ENCODE results near the gene RNPEP. TPM values are rescaled to one million over a fixed set of nuclear protein-coding genes. Genes with fewer than 3 reads are reported as not detected.

Gene RNPEP
- total and polyA plus RNA-seq, 2 of the 13 experiments (the other 11 are each of a cell fraction or from before 2014, with no cell fraction given) = 20.6 to 38.4 TPM

DNA sequence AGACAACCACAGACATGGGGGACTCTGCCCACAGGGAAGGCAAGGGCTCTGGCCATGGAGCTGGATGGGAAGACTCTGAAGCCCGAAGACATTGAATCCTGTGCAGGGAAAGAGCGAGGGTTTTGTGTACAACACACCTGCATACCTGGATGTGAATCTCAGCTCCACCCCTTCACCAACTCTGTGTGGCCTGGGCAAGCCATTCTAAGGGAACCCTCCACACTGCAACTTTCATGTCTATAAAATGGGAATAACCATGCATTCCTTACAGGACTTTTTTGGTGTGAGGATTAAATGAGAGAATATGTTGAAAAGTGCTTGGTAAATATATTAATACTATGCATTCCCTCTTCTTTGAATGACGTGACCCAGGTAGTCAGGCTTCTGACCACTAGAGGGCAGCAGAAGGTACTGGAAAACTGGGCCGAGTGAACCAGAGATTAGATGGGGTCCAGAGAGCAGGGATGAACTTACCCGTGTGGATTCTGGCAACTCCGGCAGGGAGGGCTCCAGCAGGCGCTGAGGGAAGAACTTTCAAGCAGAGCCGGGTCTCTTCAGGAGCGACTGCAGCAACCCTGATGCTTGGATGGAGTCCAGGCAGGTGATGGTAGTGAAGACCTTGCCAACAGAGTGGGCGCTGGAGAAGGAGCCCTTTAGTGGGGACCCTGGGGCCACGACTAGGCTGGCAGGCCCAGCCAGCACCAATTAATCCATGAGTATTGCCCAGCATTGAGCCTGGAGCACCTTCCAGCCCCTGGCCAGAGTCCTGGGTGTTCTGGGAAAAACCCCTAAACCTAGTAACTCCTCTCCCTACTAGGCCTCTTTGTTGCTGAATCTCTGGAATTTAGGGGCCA, 27.1 kb downstream of the RNPEP start (continued):
- TF ChIP-seq, protein P1, sequence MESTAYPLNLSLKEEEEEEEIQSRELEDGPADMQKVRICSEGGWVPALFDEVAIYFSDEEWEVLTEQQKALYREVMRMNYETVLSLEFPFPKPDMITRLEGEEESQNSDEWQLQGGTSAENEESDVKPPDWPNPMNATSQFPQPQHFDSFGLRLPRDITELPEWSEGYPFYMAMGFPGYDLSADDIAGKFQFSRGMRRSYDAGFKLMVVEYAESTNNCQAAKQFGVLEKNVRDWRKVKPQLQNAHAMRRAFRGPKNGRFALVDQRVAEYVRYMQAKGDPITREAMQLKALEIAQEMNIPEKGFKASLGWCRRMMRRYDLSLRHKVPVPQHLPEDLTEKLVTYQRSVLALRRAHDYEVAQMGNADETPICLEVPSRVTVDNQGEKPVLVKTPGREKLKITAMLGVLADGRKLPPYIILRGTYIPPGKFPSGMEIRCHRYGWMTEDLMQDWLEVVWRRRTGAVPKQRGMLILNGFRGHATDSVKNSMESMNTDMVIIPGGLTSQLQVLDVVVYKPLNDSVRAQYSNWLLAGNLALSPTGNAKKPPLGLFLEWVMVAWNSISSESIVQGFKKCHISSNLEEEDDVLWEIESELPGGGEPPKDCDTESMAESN (CRISPR knock-in tag; conservative IDR thresholded peaks at IDR 0.05) = no peak
- TF ChIP-seq RXRB (CRISPR knock-in tag; IDR thresholded peaks at IDR 0.05; ENCODE audit: borderline replicate concordance) (0 out of 2 replicates have a peak, but pooled peaks have one; percentile 28), ZNF878 (CRISPR knock-in tag; IDR thresholded peaks at IDR 0.05) (no peak), POLR2AphosphoS2 (IDR thresholded peaks at IDR 0.05; ENCODE audit: low read depth, low read length) (no peak), ZNF562 (CRISPR knock-in tag; IDR thresholded peaks at IDR 0.05; ENCODE audit: borderline replicate concordance) (no peak), SIX1 (CRISPR knock-in tag; IDR thresholded peaks at IDR 0.05; ENCODE audit: borderline replicate concordance) (no peak), ZNF552 (CRISPR knock-in tag; IDR thresholded peaks at IDR 0.05; ENCODE audit: borderline replicate concordance) (no peak), ZNF235 (CRISPR knock-in tag; IDR thresholded peaks at IDR 0.05; ENCODE audit: borderline replicate concordance) (no peak)
- TF ChIP-seq, protein P2, sequence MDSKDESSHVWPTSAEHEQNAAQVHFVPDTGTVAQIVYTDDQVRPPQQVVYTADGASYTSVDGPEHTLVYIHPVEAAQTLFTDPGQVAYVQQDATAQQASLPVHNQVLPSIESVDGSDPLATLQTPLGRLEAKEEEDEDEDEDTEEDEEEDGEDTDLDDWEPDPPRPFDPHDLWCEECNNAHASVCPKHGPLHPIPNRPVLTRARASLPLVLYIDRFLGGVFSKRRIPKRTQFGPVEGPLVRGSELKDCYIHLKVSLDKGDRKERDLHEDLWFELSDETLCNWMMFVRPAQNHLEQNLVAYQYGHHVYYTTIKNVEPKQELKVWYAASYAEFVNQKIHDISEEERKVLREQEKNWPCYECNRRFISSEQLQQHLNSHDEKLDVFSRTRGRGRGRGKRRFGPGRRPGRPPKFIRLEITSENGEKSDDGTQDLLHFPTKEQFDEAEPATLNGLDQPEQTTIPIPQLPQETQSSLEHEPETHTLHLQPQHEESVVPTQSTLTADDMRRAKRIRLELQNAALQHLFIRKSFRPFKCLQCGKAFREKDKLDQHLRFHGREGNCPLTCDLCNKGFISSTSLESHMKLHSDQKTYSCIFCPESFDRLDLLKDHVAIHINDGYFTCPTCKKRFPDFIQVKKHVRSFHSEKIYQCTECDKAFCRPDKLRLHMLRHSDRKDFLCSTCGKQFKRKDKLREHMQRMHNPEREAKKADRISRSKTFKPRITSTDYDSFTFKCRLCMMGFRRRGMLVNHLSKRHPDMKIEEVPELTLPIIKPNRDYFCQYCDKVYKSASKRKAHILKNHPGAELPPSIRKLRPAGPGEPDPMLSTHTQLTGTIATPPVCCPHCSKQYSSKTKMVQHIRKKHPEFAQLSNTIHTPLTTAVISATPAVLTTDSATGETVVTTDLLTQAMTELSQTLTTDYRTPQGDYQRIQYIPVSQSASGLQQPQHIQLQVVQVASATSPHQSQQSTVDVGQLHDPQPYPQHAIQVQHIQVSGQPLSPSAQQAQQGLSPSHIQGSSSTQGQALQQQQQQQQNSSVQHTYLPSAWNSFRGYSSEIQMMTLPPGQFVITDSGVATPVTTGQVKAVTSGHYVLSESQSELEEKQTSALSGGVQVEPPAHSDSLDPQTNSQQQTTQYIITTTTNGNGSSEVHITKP (CRISPR knock-in tag; IDR thresholded peaks at IDR 0.05; ENCODE audit: low read depth) = 0 out of 2 replicates have a peak, but pooled peaks have one; percentile 20
- TF ChIP-seq, protein P3, sequence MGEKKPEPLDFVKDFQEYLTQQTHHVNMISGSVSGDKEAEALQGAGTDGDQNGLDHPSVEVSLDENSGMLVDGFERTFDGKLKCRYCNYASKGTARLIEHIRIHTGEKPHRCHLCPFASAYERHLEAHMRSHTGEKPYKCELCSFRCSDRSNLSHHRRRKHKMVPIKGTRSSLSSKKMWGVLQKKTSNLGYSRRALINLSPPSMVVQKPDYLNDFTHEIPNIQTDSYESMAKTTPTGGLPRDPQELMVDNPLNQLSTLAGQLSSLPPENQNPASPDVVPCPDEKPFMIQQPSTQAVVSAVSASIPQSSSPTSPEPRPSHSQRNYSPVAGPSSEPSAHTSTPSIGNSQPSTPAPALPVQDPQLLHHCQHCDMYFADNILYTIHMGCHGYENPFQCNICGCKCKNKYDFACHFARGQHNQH (CRISPR knock-in tag; IDR thresholded peaks at IDR 0.05) = no peak
- TF ChIP-seq, protein P4, sequence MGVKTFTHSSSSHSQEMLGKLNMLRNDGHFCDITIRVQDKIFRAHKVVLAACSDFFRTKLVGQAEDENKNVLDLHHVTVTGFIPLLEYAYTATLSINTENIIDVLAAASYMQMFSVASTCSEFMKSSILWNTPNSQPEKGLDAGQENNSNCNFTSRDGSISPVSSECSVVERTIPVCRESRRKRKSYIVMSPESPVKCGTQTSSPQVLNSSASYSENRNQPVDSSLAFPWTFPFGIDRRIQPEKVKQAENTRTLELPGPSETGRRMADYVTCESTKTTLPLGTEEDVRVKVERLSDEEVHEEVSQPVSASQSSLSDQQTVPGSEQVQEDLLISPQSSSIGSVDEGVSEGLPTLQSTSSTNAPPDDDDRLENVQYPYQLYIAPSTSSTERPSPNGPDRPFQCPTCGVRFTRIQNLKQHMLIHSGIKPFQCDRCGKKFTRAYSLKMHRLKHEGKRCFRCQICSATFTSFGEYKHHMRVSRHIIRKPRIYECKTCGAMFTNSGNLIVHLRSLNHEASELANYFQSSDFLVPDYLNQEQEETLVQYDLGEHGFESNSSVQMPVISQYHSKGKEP (CRISPR knock-in tag; IDR thresholded peaks at IDR 0.05) = no peak
- TF ChIP-seq, protein P5, sequence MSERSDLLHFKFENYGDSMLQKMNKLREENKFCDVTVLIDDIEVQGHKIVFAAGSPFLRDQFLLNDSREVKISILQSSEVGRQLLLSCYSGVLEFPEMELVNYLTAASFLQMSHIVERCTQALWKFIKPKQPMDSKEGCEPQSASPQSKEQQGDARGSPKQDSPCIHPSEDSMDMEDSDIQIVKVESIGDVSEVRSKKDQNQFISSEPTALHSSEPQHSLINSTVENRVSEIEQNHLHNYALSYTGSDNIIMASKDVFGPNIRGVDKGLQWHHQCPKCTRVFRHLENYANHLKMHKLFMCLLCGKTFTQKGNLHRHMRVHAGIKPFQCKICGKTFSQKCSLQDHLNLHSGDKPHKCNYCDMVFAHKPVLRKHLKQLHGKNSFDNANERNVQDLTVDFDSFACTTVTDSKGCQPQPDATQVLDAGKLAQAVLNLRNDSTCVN (CRISPR knock-in tag; IDR thresholded peaks at IDR 0.05; ENCODE audit: borderline replicate concordance) = no peak
- TF ChIP-seq, protein P6, sequence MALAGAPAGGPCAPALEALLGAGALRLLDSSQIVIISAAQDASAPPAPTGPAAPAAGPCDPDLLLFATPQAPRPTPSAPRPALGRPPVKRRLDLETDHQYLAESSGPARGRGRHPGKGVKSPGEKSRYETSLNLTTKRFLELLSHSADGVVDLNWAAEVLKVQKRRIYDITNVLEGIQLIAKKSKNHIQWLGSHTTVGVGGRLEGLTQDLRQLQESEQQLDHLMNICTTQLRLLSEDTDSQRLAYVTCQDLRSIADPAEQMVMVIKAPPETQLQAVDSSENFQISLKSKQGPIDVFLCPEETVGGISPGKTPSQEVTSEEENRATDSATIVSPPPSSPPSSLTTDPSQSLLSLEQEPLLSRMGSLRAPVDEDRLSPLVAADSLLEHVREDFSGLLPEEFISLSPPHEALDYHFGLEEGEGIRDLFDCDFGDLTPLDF (CRISPR knock-in tag; IDR thresholded peaks at IDR 0.05) = no peak
- TF ChIP-seq, protein P7, sequence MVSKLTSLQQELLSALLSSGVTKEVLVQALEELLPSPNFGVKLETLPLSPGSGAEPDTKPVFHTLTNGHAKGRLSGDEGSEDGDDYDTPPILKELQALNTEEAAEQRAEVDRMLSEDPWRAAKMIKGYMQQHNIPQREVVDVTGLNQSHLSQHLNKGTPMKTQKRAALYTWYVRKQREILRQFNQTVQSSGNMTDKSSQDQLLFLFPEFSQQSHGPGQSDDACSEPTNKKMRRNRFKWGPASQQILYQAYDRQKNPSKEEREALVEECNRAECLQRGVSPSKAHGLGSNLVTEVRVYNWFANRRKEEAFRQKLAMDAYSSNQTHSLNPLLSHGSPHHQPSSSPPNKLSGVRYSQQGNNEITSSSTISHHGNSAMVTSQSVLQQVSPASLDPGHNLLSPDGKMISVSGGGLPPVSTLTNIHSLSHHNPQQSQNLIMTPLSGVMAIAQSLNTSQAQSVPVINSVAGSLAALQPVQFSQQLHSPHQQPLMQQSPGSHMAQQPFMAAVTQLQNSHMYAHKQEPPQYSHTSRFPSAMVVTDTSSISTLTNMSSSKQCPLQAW (CRISPR knock-in tag; IDR thresholded peaks at IDR 0.05) = no peak

All from HepG2 (cell line).